UCSD-AML1 (cell line): ENCODE results near the gene NDOR1.

ENCODE experiments used
- DNase-seq: peaks from one replicate; lab custom pipeline; 2025; ENCODE audit not compliant: unreplicated experiment; lab: John Stamatoyannopoulos, UW

Gene NDOR1

DNA sequence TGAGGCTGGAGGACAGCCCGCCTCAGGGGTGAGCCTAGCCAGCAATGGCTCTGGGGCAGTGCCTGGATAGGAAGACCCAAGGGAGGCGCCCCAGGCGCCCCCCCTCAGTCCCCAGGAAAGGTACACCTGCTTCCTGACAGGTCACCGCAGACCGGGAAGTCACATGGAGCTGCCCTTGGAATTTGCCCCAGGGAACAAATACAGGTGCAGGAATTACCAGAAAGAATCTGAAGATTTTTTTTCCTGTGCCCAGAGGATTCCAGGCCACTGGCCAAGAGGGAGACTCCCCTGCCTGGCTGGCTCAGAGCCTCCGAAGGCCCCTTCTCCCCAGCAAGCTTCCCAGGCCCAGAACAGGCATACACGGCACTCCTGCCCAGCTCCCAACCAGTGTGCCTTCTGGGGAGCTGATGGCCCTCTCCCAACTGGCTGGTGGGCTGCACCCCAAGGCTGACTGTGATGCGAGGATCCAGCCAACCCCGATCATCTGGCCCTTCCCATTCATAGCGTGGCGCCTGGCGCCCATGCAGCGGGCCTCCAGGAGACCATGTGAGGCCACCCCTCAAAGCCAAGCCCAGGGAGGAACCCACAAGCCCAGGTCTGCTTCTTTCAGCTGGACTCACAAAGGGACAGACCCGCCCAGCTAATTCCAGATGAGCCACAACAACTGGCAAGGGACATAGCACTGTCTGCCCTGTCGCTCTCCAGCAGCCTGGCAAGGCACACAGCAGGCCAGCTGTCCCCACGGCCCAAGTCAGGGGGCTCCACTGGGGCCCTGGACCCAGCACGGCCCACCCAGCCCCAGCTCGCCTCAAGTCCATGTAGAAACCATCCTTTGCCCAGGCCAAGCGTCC is 7.2 kb upstream of the NDOR1 start:
- no peak for DNase-seq

DNA sequence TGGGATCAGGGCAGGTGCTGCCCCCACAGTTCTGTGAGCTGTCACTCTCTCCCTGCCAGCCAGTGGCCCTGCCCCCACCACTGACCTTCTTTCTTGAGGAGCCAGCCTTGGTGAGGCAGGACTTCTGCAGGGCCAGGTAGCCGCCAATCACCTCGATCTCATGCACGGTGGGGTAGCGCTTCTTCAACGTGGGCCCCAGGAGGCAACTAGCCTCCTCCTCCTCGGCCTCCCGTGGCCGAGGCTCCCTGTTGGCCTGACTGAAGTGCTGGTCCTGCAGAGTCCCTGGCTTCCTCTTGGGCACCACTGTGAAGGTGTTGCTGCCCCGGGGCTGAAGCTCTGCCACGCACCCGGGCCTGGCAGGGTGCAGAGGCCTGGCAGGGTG is 6.6 kb upstream of the NDOR1 start:
- DNase-seq, result no peak

DNA sequence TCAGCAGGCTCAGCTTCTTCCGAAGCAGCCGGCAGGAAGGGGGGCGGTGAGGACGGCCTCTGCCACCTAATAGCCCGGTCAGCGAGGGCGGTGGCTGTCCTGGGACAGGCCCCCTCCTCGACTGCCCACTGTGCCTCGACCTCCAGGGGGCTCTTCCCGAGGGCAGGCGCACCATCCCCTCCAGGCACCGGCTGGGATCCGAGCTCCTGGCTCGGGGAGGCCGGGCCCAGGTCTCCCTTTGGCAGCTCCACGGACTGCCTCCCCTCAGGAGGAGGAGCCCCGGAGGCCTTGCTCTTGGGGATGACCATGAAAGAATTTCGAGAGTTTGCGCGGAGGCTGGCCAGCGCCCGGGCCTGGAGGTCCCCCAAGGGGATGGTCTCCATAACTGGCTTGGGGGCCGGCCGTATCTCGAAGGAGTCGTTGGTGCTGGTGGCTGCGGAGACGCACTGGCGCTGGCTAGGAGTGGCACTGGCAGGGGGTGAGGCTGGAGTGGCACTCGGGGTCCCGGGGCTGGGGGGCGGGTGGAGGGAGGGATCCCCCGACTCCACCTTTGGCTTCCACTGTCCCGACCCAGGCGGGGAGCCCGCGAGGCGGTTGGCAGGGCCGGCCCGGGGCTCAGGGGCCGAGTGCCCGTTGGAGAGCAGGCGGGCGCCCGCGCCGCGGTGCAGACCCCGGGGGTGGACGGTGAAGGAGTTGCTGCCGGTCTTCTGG is 5.9 kb upstream of the NDOR1 start:
- no peak for DNase-seq

DNA sequence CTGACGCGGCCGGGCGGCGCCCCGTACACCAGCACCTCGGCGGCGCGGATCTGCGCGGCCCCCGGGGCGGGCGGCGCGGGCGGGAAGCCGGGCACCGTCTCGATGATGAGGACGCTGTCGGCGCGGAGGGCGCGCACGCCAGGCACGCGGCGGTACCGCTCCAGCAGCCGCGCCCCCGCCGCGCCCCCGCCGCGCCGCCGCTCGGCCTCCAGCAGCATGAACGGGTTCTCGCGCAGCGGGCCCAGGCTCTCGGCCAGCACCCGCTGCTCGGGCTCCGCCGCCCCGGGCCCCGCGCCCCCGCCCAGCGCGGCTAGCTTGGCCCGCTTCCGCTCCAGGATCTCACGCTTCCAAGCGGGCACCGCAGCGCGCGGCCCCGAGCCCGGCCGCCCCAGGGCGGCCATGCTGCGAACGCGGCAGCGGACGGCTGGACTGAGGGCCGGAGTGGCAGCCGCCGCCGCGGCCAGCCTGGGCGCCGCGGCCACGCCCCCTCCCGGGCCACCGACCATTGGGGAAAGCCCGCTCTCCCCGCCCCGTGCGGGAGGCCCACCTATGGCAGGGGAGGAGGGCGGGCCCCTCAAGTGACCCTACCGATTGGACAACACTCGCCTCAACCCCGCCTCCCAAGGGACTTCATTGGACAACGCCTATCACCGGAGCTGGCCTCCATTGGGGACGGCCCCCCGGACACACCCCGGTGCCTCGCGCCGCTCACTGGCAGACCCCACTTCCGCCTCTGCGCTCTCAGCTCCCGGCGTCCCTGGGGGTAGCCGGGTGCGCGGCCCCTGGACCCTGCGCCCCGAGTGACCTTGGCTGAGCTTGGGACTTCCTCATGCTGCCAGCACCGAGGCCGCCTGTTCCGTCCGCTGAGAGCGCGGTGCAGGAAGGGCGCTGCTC is 4.9 kb upstream of the NDOR1 start, which contains the start of gene TPRN:
Gene TPRN (minus strand): TSS at position 431 of the 894 bp plus-strand sequence. CDS start 30 bp downstream, at position 401.
- peak; percentile 99 for DNase-seq

DNA sequence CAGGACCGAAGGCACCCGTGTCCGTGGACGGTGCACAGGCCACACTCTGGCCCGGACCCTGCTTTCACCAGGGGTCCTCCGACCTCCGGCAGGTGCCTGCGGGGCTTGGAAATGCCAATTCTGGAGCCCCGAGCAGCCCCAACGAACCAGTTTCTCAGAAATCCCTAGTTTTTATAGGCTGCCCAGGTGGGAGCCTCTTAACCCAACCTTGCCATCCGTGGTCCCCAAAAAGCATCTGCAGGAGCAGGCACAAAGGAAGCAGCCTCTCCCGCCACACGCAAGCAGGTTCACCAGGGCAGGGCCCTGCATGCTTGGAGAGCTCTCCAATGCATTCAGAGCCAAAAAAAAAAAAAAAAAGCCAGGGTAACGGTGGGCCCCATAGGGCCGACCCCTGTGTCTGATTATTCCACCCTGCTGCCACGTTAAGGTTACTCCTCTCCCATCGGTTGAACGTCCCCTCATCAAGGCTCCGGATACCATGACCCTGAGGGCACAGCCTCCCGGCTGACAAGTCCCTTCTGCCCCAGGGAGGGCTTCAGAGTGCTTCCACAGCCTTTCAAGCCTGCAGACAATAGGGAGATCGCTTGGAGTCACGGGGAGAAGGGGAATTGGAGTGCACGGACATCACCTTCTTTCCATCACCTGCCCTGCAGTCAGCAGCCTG is 4.2 kb upstream of the NDOR1 start:
- DNase-seq, result no peak

DNA sequence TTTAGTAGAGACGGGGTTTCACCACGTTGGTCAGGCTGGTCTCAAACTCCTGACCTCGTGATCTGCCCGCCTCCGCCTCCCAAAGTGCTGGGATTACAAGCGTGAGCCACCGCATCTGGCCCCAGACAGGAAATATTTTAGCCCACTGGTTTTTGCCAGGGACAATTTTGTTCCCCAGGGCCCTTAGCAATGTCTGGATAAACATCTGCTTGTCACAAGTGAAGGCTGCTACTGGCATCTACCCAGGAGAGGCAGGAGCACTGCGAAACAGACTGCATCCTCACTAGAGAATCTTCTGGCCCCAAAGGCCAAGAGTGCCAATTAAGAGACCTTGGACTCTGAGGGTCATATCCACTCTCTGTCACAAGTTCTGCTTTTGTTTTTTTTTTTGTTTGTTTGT is 2.5 kb upstream of the NDOR1 start:
- no peak for DNase-seq

DNA sequence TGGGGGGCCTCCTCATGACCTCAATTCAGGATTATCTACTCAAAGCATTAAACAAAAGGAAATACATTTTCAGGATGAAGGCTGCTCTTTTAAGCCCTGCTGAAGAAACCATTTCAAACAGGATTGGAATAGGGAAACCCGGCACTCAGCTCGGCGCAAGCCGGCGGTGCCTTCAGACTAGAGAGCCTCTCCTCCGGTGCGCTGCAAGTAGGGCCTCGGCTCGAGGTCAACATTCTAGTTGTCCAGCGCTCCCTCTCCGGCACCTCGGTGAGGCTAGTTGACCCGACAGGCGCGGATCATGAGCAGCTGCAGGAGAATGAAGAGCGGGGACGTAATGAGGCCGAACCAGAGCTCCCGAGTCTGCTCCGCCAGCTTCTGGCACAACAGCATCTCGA is 772 bp upstream of the NDOR1 start:
- no peak for DNase-seq

DNA sequence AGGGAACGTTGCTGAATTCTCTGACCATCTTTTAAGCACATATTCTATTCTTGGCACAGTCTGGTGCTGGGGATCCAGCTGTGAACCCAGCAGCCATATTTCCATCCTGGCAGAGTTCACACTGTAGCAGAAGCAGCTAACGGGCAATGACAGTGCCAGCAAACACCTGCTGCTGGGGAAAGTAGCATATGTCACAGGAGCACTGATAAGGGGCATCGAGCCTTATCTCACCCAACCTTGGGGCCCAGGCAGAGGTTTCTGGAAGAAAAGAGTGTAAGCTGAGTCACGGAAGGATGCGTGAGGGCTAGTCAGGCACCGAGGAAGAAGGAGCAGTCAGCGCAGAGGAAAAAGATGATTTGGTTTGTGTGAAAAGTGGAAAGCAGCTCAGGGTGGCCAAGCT is 1.1 kb downstream of the NDOR1 start:
- DNase-seq, result no peak

DNA sequence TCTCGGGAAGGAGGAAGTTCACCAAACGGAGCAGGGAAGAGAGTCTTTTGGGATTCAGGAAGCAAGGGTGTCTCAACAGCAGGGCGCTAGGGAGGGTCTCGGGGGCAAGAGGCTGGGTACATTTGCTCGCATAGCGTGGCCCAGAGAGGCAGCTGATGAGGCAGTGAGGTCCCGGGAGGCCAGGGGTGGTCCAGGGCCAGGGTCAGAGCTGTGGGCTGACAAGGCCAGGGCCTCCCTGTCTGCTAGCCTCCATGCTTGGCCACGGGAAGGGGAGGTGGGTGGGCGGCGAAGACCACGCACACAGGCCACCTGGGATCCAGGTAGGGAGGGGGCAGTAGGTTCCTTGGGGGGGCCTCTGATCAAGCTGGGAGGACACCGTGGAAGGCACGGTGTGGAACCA is 6.0 kb downstream of the NDOR1 start:
- DNase-seq, result no peak

DNA sequence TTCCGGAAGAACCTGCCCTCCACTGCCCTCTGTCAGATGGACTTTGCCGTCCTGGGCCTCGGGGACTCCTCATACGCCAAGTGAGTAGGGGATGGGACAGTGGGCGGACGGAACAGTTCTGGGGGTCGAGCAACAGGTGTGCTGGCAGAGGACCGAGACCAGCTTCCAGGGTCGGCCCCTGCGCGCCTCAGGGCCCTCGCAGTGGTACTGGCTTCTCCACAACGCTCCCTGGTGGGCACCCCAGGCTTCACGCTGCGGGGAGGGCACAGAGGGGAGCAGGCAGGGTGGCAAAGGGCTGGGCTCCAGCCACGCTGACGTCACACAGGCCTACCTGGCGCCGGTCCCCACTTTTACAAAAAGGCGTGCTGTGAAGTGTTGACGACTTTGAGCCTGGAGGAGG is 7.0 kb downstream of the NDOR1 start:
- no peak for DNase-seq

DNA sequence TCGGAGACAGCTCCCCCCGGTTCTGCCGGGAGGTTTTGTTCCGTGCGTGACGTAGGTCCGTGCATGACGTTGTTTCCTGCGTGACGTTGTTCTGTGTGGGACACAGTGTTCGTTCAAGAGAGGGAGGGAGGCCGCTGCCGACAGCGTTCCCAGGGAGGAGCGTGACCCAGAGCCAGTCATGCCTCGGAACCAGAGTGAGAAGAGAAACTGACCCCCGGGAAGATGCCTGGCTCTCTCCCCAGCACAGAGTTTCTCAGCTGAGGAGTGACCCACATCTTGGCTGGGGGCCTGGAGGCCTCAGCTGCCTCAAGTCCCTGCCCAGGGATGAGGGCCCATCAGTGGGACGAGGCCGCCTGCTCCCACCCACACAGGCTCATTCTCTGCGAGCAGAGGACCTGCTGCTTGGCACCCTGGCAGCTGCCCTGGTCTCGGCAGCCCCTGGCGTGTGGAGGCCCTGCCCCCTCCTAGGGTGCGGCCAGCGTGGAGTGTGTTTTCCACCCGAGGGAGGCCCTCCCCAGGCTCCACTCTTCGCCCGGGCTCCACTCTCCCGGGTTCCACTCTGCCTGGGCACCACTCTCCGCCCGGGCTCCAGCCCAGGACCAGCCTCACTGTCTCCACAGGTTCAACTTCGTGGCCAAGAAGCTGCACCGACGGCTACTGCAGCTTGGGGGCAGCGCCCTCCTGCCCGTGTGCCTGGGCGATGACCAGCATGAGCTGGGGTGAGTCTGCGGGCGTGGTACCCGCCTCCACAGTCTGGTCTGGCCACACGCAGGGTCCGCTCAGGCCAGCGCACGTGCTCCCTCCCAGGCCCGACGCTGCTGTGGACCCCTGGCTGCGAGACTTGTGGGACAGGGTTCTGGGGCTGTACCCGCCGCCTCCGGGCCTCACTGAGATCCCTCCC is 7.9 kb downstream of the NDOR1 start:
- DNase-seq, result peak; percentile 17

DNA sequence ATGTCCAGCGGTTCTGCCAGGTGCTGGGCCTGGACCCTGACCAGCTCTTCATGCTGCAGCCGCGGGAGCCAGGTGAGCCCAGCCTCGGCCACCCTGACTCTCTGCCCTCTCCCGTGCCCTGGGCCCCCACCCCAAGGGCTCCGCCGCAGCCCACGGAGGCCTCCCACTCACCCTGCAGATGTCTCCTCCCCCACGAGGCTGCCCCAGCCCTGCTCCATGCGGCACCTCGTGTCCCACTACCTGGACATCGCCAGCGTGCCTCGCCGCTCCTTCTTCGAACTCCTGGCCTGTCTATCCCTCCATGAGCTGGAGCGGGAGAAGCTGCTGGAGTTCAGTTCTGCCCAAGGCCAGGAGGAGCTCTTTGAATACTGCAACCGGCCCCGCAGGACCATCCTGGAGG is 9.1 kb downstream of the NDOR1 start:
- no peak for DNase-seq

DNA sequence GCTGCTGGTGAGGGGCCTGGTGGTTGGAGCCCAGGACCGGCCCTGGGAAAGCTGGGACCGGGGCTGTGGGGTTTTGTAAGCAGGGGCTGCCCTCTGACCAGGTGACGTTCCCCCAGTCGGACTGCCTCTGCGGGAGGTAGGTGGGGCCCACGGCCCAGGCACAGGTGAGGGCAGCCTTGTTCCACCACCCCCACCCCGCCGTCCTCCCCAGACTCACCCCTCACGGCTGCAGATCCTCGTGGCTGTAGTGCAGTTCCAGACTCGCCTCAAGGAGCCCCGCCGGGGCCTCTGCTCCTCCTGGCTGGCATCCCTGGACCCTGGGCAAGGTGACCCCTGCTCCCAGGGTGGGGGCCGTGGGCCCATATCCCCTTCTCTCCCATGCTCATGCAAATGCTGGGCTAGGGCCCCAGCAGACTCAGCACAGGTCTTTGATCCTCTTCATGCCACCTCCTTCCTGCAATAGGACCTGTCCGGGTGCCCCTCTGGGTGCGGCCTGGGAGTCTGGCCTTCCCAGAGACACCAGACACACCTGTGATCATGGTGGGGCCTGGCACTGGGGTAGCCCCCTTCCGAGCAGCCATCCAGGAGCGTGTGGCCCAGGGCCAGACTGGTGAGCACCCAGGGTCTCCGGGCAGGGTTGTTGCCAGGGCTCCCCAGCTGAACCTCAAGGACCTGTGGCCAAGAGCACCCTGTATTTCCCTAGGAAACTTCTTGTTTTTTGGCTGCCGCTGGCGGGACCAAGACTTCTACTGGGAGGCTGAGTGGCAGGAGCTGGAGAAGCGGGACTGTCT is 9.9 kb downstream of the NDOR1 start:
- no peak for DNase-seq

DNA sequence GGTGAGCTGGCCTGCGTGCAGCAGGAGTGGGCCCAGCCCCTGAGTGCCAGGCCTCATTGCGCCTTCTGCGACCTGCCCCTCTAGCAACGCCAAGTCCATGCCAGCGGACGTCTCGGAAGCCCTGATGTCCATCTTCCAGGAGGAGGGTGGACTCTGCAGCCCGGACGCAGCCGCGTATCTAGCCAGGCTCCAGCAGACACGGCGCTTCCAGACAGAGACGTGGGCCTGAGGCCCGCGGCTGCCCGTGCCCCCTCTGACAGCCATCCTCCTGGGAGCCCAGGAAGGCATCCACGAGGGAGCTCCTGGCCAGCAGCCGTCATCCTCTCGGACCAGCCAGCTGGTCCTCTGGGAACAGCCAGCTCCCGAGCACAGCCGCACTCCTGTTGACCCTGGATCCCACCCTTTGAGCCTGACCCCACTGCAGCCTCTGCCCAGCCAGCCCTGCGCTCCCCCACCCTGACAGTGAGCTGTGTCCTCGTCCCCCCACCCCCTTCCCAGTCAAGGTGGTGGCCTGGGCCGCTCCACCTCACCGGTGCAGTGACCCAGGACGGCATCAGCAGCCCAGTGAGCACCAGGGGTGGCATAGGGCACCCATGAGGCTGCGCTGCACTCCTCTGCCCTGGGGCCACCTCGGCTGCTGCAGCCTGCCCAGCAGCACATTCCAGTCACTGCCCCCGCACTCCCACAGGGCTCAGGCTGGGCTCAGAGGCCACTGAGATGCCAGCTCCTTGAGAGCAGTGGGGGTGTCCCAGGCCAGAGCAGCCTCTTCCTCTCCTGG is 10.9 kb downstream of the NDOR1 start:
- no peak for DNase-seq

DNA sequence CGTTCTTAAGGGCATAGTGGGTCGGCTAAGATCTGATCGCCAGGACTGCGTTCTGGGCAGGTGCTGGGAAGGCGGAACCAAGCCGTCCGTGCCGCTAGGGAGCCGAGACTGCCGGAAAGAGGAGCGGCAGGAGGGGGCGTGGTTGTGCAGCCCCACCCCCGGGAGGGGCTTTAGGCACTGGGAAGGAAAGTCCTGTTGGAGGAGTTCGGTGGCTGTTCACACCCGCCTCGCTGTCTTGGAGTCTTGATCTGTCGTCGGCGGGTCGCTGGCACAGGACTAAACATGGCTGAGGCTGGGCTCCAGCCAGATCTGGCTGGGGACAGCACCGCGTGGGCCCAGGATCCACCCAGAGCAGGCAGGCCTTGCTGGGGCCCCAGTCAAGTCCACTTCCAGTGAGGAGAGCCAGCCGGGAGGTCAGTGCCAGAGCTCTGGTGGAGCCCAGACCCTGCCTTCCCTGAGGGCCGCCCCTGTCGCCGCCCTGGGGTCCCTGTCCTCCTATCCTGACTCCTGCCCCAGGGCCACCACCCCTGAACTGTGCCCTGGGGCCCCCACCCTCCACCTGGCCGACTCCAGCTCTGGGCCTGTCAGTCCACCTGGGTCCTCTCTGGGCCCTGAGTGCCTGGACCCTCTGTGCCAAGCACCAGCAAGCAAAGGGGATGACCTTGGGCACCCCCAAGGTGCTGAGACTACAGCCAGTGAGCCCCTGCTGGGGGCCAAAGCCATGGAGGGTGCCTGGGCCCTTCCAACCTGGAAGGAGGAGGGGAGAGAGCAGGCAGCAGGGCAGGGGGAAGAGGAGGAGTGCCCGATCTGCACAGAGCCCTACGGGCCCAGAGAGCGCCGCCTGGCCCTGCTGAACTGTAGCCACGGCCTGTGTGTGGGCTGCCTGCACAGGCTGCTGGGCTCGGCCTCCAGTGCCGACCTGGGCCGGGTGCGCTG is 12.0 kb downstream of the NDOR1 start:
- DNase-seq, result peak; percentile 77

DNA sequence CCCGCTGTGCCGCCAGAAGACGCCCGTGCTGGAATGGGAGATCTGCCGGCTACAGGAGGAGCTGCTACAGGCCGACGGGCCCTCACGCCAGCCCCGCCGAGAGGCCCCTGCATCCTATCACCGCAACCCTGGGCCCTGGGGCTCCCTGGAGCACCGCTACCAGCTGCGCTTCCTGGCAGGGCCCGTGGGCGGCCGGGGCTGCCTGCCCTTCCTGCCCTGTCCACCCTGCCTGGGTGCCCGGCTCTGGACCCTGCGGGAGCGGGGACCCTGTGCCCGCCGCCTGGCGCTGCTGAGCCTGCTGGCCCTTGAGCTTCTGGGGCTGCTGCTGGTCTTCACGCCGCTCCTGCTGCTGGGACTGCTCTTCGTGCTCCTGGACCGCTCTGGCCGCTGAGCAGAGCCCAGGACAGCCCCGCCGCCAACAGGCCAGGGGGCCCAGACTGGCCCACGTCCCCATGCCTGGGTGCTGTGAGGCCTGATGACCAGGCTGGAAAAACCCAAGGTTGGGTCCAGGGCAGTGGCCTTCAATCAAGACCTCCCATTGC is 12.8 kb downstream of the NDOR1 start:
- no peak for DNase-seq

DNA sequence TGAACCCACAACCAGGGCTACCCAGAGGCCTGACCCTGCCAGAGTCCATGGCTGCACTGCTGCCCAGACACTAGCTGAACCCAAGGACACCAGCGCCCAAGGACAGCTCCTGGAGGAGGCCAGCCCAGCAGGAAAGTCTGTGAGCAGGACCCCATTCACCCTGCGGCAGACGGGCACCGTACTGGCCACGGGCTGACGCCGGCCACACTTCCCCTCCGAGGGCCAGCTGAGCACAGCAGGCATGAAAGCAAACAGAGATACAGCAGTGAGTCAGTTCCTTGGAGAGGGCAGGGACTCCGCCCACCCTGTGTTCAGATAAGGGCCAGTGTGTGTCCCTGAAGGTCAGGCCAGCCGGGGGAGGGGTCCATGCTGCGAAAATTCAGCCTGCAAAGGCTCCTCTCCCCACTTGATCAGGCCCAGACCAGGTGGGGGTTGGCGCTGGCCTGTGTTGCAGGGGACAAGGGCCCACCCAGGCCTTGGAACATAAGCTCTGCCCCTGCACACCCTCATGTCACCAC is 13.3 kb downstream of the NDOR1 start:
- DNase-seq, result peak; percentile 67
